ENCODE measurements around the gene KLRD1. TPM values are rescaled to one million over a fixed set of nuclear protein-coding genes. Genes with fewer than 3 reads are reported as not detected.

Gene KLRD1
- total RNA-seq, 4 donors from 2014 or later: 0.72 to 1.1 (median 0.76) TPM; not detected in 1

DNA sequence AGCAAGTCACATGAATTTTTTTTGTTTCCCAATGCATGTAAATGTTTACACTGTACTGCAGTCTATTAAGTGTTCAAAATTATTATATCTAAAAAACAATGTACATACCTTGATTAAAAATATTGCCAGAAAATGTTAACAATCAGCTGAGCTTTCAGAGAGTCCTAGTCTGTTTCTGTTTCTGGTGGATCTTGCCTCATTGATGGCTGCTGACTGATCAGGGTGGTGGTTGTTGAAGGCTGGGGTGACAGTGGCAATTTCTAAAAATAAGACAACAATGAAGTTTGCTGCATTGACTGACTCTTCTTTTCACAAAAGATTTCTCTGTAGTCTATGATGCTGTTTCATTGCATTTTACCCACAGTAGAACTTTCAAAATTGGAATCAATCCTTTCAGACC is 16.6 kb upstream of the KLRD1 start:
- no peak for DNase-seq (ENCODE audit: low spot score in 2 of 2)
- no peak for TF ChIP-seq POLR2AphosphoS5 (IDR thresholded peaks at IDR 0.05)
- TF ChIP-seq, protein P1, sequence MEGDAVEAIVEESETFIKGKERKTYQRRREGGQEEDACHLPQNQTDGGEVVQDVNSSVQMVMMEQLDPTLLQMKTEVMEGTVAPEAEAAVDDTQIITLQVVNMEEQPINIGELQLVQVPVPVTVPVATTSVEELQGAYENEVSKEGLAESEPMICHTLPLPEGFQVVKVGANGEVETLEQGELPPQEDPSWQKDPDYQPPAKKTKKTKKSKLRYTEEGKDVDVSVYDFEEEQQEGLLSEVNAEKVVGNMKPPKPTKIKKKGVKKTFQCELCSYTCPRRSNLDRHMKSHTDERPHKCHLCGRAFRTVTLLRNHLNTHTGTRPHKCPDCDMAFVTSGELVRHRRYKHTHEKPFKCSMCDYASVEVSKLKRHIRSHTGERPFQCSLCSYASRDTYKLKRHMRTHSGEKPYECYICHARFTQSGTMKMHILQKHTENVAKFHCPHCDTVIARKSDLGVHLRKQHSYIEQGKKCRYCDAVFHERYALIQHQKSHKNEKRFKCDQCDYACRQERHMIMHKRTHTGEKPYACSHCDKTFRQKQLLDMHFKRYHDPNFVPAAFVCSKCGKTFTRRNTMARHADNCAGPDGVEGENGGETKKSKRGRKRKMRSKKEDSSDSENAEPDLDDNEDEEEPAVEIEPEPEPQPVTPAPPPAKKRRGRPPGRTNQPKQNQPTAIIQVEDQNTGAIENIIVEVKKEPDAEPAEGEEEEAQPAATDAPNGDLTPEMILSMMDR (IDR thresholded peaks at IDR 0.05): no peak
- TF ChIP-seq EP300 (IDR thresholded peaks at IDR 0.05): no peak
- no peak for TF ChIP-seq POLR2A (IDR thresholded peaks at IDR 0.05)
- Histone ChIP-seq H3K27me3 (no peaks in the 10 kb centered on the region), H3K36me3 (no peaks in the 10 kb centered on the region), H3K4me1 (no peaks in the 10 kb centered on the region), H3K4me3 (no peak overlapping the region), H3K27ac (no peak overlapping the region), H3K9me3 (no peaks in the 10 kb centered on the region)

DNA sequence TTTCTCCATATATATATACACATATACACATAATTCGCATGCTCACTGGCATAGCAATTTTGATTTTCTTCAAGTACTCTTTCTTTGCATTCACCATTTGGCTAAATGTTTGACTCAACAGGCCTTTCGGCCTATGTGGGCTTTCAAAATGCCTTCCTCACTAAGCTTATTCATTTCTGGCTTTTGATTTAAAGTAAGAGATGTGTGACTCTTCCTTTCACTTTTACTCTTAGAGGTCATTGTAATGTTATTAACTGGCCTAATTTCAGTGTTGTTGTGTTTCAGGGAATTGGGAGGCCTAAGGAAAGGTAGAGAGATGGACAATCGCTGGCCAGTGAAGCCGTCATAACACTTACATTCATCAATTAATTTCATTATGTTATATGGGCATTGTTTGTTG is 14.5 kb upstream of the KLRD1 start:
- no peaks in the 10 kb centered on the region for H3K27me3 ChIP-seq
- no peak for TF ChIP-seq POLR2AphosphoS5 (IDR thresholded peaks at IDR 0.05)
- TF ChIP-seq, protein P1 (IDR thresholded peaks at IDR 0.05): no peak
- no peak for TF ChIP-seq EP300 (IDR thresholded peaks at IDR 0.05)
- no peak for TF ChIP-seq POLR2A (IDR thresholded peaks at IDR 0.05)

DNA sequence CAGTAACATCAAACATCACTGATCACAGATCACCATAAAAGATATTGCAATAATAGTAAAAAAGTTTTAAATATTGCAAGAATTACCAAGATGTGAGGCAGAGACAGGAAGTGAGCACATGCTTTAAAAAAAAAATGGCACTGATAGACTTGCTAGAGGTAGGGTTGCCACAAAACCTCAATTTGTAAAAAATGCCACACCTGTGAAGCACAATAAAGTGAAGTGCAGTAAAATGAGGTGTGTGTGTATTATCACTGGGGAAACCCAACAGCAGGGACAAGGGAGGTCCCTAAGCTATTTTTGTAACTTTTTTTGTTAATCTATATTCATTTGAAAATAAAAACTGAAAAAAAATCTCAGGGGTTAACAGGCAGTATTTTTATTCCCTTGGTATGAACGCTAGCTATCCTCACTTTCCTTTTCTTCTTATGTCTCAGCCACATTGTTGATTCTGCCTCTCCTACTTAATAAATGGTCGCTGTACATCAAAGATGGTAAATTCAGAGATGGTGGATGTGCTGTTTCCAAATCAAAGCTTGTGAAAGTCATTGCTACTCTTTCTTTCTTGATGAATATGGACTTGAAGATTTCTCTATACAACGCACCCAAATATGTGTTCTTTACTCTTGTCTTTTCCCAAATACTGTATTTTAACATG is 14.0 kb upstream of the KLRD1 start:
- no peak for DNase-seq (ENCODE audit: low spot score in 2 of 2)
- TF ChIP-seq POLR2A (IDR thresholded peaks at IDR 0.05) (no peak), POLR2AphosphoS5 (IDR thresholded peaks at IDR 0.05) (no peak), EP300 (IDR thresholded peaks at IDR 0.05) (no peak)
- TF ChIP-seq, protein P1 (IDR thresholded peaks at IDR 0.05): no peak
- Histone ChIP-seq H3K9me3 (no peaks in the 10 kb centered on the region), H3K4me1 (no peaks in the 10 kb centered on the region), H3K36me3 (no peaks in the 10 kb centered on the region), H3K27ac (no peak overlapping the region), H3K4me3 (no peak overlapping the region), H3K27me3 (no peaks in the 10 kb centered on the region)
- 82% methylated on average over 3 of the region's 3 CpGs for WGBS

More for the DNA sequence above, 14.5 kb upstream of the KLRD1 start:
- DNase-seq (ENCODE audit: low spot score in 2 of 2): no peak
- H3K36me3 ChIP-seq: no peaks in the 10 kb centered on the region
- H3K4me3 ChIP-seq: no peak overlapping the region
- H3K9me3 ChIP-seq: no peaks in the 10 kb centered on the region
- 88% methylated on average over 4 of the region's 4 CpGs for WGBS
- H3K4me1 ChIP-seq: no peaks in the 10 kb centered on the region
- H3K27ac ChIP-seq: no peak overlapping the region

GRCh38 chr12:10301103-10301502 is 6.6 kb upstream of the KLRD1 start:
- no peaks in the 10 kb centered on the region for H3K4me1 ChIP-seq
- DNase-seq (ENCODE audit: low spot score in 2 of 2): no peak
- H3K27me3 ChIP-seq: no peaks in the 10 kb centered on the region
- no peak overlapping the region for H3K27ac ChIP-seq
- 68% methylated on average over 1 of the region's 1 CpG for WGBS
- no peaks in the 10 kb centered on the region for H3K36me3 ChIP-seq
- H3K4me3 ChIP-seq: no peak overlapping the region
- H3K9me3 ChIP-seq: no peaks in the 10 kb centered on the region
- TF ChIP-seq POLR2A (IDR thresholded peaks at IDR 0.05) (no peak), EP300 (IDR thresholded peaks at IDR 0.05) (no peak), POLR2AphosphoS5 (IDR thresholded peaks at IDR 0.05) (no peak)
- TF ChIP-seq, protein P1 (IDR thresholded peaks at IDR 0.05): no peak

GRCh38 chr12:10304161-10304574 is 3.5 kb upstream of the KLRD1 start:
- WGBS: 84% methylated on average over 3 of the region's 3 CpGs
- no peaks in the 10 kb centered on the region for H3K9me3 ChIP-seq
- no peak overlapping the region for H3K4me3 ChIP-seq

More at GRCh38 chr12:10304161-10304574, 3.5 kb upstream of the KLRD1 start:
- TF ChIP-seq EP300 (IDR thresholded peaks at IDR 0.05) (no peak), POLR2A (IDR thresholded peaks at IDR 0.05) (no peak), POLR2AphosphoS5 (IDR thresholded peaks at IDR 0.05) (no peak)
- TF ChIP-seq, protein P1 (IDR thresholded peaks at IDR 0.05): no peak
- no peak for DNase-seq (ENCODE audit: low spot score in 2 of 2)
- no peaks in the 10 kb centered on the region for H3K27me3 ChIP-seq
- no peaks in the 10 kb centered on the region for H3K36me3 ChIP-seq
- H3K27ac ChIP-seq: no peak overlapping the region
- no peaks in the 10 kb centered on the region for H3K4me1 ChIP-seq
